SU-DHL-6 (cell line): ENCODE measurements around the gene ATP6V1B1.

Experiments
- H2AFZ ChIP-seq: fragments of 200-600 bp; sonication (generic); 2 replicates; pipeline ENCODE4 v1.6.1; 2014; ENCODE audit warnings: low read depth, mild to moderate bottlenecking, moderate library complexity, mixed read lengths, antibody characterized with exemption, low read length; ENCODE audit not compliant: severe bottlenecking
- H3F3A ChIP-seq: fragments of 200-600 bp; shearing (Covaris generic); 2 replicates; pipeline ENCODE4 v1.6.0; 2016; ENCODE audit warnings: antibody characterized with exemption, mild to moderate bottlenecking; ENCODE audit not compliant: insufficient read depth
- H3K27ac ChIP-seq: fragments of 200-600 bp; sonication (generic); 2 replicates; pipeline ENCODE4 v1.5.1; 2016; ENCODE audit warnings: low read depth, mild to moderate bottlenecking, low read length, moderate library complexity, mixed read lengths
- H3K27me3 ChIP-seq: fragments of 200-600 bp; sonication (generic), shearing (Covaris generic); 2 replicates; pipeline ENCODE4 v1.6.0; 2014; ENCODE audit warnings: mild to moderate bottlenecking, low read length
- H3K36me3 ChIP-seq: fragments of 200-600 bp; sonication (generic); 2 replicates; pipeline ENCODE4 v1.6.1; 2014; ENCODE audit warnings: mild to moderate bottlenecking, low read length, mixed read lengths
- H3K4me2 ChIP-seq: fragments of 300-600, 200-600 bp; shearing (Covaris generic), sonication (generic); 2 replicates; pipeline ENCODE4 v1.6.0; 2014; ENCODE audit warnings: low read length, low read depth, mild to moderate bottlenecking; ENCODE audit not compliant: poor library complexity, severe bottlenecking
- H3K4me3 ChIP-seq: fragments of 200-600 bp; sonication (generic); 2 replicates; pipeline ENCODE4 v1.5.1; 2014; ENCODE audit warnings: antibody characterized with exemption, low read length, mild to moderate bottlenecking, mixed read lengths; ENCODE audit not compliant: insufficient read depth, poor library complexity, severe bottlenecking
- H3K79me2 ChIP-seq: fragments of 200-600 bp; sonication (generic); 2 replicates; pipeline ENCODE4 v1.6.1; 2014; ENCODE audit warnings: mild to moderate bottlenecking, low read length, moderate library complexity; ENCODE audit not compliant: insufficient read depth
- H3K9ac ChIP-seq: fragments of 200-600 bp; sonication (generic); 2 replicates; pipeline ENCODE4 v1.7.0; 2014; ENCODE audit warnings: mild to moderate bottlenecking, low read length
- H3K9me2 ChIP-seq: fragments of 200-600 bp; sonication (generic); replicated peaks from 2 replicates; pipeline ENCODE4 v1.6.1; 2014; ENCODE audit warnings: low read length; ENCODE audit not compliant: insufficient read depth
- H3K9me3 ChIP-seq: fragments of 200-600 bp; sonication (generic); 2 replicates; pipeline ENCODE4 v1.6.1; 2014; ENCODE audit warnings: low read length, mixed read lengths; ENCODE audit not compliant: insufficient read depth
- H4K20me1 ChIP-seq: fragments of 200-600 bp; sonication (generic); 2 replicates; pipeline ENCODE4 v1.6.1; 2014; ENCODE audit warnings: low read depth, mild to moderate bottlenecking, antibody characterized with exemption, low read length, moderate library complexity, mixed read lengths
- EZH2phosphoT487 ChIP-seq: fragments of 200-600 bp; sonication (generic), shearing (Covaris generic); conservative IDR thresholded peaks from 2 replicates; pipeline ENCODE4 v1.6.1; 2018; ENCODE audit warnings: mild to moderate bottlenecking, antibody characterized with exemption, low read length, moderate library complexity, mixed read lengths
- TF ChIP-seq, protein P1 (sequence below): fragments of 200-600 bp; sonication (generic); IDR thresholded peaks from one replicate; pipeline ENCODE4 v1.5.1; 2017; ENCODE audit warnings: antibody characterized with exemption, mild to moderate bottlenecking, low read length, moderate library complexity; ENCODE audit not compliant: insufficient read depth, poor library complexity, severe bottlenecking

Gene ATP6V1B1

GRCh38 chr2:70889716-70890037 is 46.0 kb upstream of the ATP6V1B1 start:
- TF ChIP-seq EZH2phosphoT487 = no peak
- TF ChIP-seq, protein P1, sequence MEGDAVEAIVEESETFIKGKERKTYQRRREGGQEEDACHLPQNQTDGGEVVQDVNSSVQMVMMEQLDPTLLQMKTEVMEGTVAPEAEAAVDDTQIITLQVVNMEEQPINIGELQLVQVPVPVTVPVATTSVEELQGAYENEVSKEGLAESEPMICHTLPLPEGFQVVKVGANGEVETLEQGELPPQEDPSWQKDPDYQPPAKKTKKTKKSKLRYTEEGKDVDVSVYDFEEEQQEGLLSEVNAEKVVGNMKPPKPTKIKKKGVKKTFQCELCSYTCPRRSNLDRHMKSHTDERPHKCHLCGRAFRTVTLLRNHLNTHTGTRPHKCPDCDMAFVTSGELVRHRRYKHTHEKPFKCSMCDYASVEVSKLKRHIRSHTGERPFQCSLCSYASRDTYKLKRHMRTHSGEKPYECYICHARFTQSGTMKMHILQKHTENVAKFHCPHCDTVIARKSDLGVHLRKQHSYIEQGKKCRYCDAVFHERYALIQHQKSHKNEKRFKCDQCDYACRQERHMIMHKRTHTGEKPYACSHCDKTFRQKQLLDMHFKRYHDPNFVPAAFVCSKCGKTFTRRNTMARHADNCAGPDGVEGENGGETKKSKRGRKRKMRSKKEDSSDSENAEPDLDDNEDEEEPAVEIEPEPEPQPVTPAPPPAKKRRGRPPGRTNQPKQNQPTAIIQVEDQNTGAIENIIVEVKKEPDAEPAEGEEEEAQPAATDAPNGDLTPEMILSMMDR = no peak
- H3K9me2 ChIP-seq = no peaks in the 10 kb centered on the region
- H3K4me3 ChIP-seq = no peak overlapping the region
- no peaks in the 10 kb centered on the region for H3K79me2 ChIP-seq
- no peaks in the 10 kb centered on the region for H3F3A ChIP-seq
- H3K36me3 ChIP-seq = no peaks in the 10 kb centered on the region
- no peaks in the 10 kb centered on the region for H4K20me1 ChIP-seq
- H3K9me3 ChIP-seq = no peaks in the 10 kb centered on the region
- H3K27me3 ChIP-seq = no peaks in the 10 kb centered on the region
- H3K9ac ChIP-seq = no peak overlapping the region
- H2AFZ ChIP-seq = no peak overlapping the region
- H3K27ac ChIP-seq = no peak overlapping the region
- H3K4me2 ChIP-seq = no peak overlapping the region

GRCh38 chr2:70890469-70891065 is 45.1 kb upstream of the ATP6V1B1 start:
- Histone ChIP-seq H2AFZ (no peak overlapping the region), H3K27me3 (no peaks in the 10 kb centered on the region)
- TF ChIP-seq, protein P1 = no peak
- TF ChIP-seq EZH2phosphoT487 = no peak

DNA sequence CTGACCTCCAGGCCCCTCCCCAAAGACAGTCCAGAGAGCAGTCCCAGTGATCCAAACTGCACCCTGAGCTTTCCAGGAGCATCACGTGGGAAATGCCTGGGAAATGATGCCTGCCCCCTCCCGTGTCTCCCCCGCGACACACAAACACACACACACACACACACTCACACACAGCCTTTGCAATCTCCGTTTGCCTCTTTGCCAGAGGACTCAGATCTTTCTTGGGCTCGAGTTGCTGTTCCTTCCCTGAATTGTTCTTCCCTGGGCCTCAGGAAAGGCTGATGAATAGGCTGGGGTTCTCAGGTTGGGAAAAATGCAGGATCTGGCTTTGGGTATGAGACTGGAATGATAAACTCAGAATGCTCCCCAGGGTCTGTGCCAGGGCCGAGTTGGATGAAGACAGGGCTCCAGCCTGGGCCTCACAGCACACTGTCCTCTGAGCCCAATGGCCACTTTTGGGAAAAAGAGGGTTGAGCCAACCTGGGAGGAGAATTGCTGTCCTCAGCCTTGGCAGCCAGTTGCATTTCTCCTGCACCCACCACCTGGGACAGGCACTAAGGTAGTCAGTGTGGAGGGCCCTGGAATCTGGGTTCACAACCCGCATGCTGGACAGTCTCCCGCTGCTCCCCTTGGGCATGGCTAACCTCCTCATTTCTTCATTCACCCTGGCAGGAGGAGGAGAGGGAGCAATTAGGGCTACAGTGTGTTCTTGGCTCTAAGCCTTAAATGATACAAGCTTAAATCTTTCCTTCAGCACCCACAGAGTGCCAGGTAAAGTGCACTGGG is 43.9 kb upstream of the ATP6V1B1 start:
- no peak for TF ChIP-seq EZH2phosphoT487
- TF ChIP-seq, protein P1 = no peak
- Histone ChIP-seq H3K9ac (no peak overlapping the region), H3K36me3 (no peaks in the 10 kb centered on the region), H3K9me3 (no peaks in the 10 kb centered on the region), H3K79me2 (no peaks in the 10 kb centered on the region), H3K27me3 (no peaks in the 10 kb centered on the region), H2AFZ (no peak overlapping the region), H3K4me2 (no peak overlapping the region), H3K4me3 (no peak overlapping the region), H3K27ac (no peak overlapping the region), H3K9me2 (no peaks in the 10 kb centered on the region), H3F3A (no peaks in the 10 kb centered on the region), H4K20me1 (no peaks in the 10 kb centered on the region)

More at GRCh38 chr2:70890469-70891065, 45.1 kb upstream of the ATP6V1B1 start:
- H3K27ac ChIP-seq = no peak overlapping the region
- no peak overlapping the region for H3K4me2 ChIP-seq
- no peaks in the 10 kb centered on the region for H4K20me1 ChIP-seq
- H3K9me3 ChIP-seq = no peaks in the 10 kb centered on the region
- H3F3A ChIP-seq = no peaks in the 10 kb centered on the region
- no peaks in the 10 kb centered on the region for H3K9me2 ChIP-seq
- H3K79me2 ChIP-seq = no peaks in the 10 kb centered on the region
- no peak overlapping the region for H3K4me3 ChIP-seq
- H3K9ac ChIP-seq = no peak overlapping the region
- H3K36me3 ChIP-seq = no peaks in the 10 kb centered on the region
